ENCODE results near the gene PSTPIP1. TPM values are rescaled to one million over a fixed set of nuclear protein-coding genes. Genes with fewer than 3 reads are reported as not detected.
A peak's percentile ranks its signal among the peaks of the same experiment; 100 is the strongest.

The PSTPIP1 gene
- total RNA-seq, 2 experiments from 2014 or later, result 79.4 to 82.7 TPM

DNA sequence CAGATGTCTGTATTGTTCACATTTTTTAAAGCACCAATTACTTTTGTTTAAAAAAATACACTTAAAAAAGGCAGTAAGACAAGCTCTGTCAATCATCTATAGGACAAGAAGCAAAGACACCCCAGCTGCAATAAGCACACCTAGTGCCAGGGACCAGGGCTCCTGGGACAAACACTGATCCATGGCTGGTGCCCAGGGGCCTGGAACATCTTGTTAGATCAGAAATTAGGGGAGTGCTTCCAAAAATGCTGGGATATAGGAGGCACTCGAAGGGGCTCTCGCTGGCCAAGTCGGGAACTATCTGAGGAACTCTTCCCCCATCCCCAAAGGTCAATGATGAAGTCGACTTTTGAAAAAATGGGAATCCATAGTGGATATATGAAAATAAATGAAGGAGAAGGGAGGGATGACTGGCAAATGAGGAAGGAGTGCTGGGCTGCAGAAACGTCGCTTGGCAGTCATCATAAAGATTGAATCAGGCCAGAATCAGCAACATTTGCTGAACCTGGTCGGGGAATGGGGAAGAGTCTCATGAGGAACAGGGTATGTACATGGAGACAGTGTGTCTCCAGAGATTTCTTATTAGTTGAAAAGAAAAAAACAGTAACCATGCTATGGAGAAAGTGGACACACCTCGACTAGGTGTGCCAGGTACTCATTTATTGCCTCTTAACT is 47.5 kb downstream of the PSTPIP1 start:
- Histone ChIP-seq H3K27ac (ENCODE audit: low read depth in 1 of 2, low read length in 2 of 2) (no peak overlapping the region), H3K27me3 (ENCODE audit: control insufficient read depth in 1 of 2, insufficient read depth in 2 of 2, low read length in 2 of 2) (no peaks in the 10 kb centered on the region), H3K9me3 (ENCODE audit: control insufficient read depth in 1 of 2, insufficient read depth in 1 of 2, low read length in 2 of 2) (peaks cover 0 to 41% of the 10 kb centered on the region in 2 experiments), H3K4me1 (ENCODE audit: insufficient read depth, low read length) (no peaks in the 10 kb centered on the region), H3K36me3 (ENCODE audit: insufficient read depth, low read length) (peaks cover 22% of the 10 kb centered on the region), H3K4me3 (ENCODE audit: low read length) (no peak overlapping the region)
- ATAC-seq (ENCODE audit: poor library complexity) (no peak), DNase-seq (no peak)
- H3K36me3 Mint-ChIP-seq (ENCODE audit: low read depth), result peaks cover 56% of the 10 kb centered on the region
- H3K27me3 Mint-ChIP-seq, result no peaks in the 10 kb centered on the region
- ChIA-PET POLR2A (interaction anchor here (0.8 kb wide), 1 partner anchor 137 kb away, joined by 3 read pairs; the partner anchor contains the start of gene SCAPER), CTCF (no interaction called here)
- H3K27ac Mint-ChIP-seq, result no peak overlapping the region
- peaks cover 8% of the 10 kb centered on the region for H3K4me1 Mint-ChIP-seq (ENCODE audit: low read depth)
- TF ChIP-seq, protein P1, sequence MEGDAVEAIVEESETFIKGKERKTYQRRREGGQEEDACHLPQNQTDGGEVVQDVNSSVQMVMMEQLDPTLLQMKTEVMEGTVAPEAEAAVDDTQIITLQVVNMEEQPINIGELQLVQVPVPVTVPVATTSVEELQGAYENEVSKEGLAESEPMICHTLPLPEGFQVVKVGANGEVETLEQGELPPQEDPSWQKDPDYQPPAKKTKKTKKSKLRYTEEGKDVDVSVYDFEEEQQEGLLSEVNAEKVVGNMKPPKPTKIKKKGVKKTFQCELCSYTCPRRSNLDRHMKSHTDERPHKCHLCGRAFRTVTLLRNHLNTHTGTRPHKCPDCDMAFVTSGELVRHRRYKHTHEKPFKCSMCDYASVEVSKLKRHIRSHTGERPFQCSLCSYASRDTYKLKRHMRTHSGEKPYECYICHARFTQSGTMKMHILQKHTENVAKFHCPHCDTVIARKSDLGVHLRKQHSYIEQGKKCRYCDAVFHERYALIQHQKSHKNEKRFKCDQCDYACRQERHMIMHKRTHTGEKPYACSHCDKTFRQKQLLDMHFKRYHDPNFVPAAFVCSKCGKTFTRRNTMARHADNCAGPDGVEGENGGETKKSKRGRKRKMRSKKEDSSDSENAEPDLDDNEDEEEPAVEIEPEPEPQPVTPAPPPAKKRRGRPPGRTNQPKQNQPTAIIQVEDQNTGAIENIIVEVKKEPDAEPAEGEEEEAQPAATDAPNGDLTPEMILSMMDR (IDR thresholded peaks at IDR 0.05), result no peak
- H3K9me3 Mint-ChIP-seq, result no peaks in the 10 kb centered on the region
- H3K4me3 Mint-ChIP-seq, result no peak overlapping the region
- intact Hi-C loops (cut with DNase I, micrococcal nuclease), result no loop called here

DNA sequence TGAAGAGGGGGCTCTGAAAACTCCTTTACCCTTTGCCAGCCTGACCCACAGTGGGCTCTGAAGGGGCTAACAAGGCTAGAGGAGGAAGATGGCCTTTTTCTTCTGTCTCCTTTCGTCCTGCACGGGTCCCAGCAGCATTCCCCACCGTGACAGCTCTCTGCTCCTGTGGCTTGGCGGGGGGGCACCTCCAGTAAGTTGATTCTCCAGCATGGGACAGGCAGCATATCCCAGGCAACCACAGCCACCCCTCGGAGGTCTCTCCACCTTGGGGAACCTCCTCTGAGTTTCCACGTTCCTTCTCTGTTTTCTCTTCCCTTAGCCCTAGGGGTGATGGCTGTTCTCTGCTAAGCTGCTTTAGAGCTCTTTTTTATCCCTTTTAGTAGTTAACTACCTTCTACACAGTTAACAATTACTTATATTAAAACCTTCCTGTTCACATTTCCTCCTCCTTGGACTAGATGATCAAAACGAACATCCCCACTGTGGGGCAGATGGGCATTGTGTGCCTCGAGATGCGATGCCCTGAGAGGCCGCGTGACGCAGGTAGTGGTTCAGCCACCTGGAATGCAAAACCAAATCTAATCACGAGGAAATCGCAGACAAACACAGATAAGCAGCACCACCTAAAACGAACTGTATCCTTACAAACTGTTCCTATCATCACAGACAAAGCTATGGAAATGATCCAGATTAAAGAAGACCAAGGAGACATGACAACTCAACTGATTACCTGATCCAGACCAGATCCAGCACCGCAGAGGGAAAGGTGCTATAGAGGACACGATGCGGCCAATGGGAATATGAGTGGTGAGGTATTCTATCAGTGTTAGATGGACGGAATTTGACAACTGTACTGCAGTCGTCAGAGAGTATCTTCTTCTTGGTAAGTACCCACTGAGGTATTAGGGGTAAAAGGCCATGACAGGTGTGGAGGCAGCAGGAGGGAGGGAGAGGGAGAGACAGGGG is 48.3 kb downstream of the PSTPIP1 start:
- ATAC-seq (ENCODE audit: poor library complexity) (no peak), DNase-seq (peak in 1 of 14 experiments; percentile 1)
- CTCF ChIA-PET, result no interaction called here
- Histone ChIP-seq H3K27ac (ENCODE audit: low read depth in 1 of 2, low read length in 2 of 2) (no peak overlapping the region), H3K9me3 (ENCODE audit: control insufficient read depth in 1 of 2, insufficient read depth in 1 of 2, low read length in 2 of 2) (peaks cover 0 to 32% of the 10 kb centered on the region in 2 experiments), H3K4me3 (ENCODE audit: low read length) (no peak overlapping the region), H3K27me3 (ENCODE audit: control insufficient read depth in 1 of 2, insufficient read depth in 2 of 2, low read length in 2 of 2) (no peaks in the 10 kb centered on the region), H3K4me1 (ENCODE audit: insufficient read depth, low read length) (no peaks in the 10 kb centered on the region), H3K36me3 (ENCODE audit: insufficient read depth, low read length) (peaks cover 18% of the 10 kb centered on the region)
- Mint-ChIP-seq H3K27me3 (no peaks in the 10 kb centered on the region), H3K27ac (no peak overlapping the region), H3K36me3 (ENCODE audit: low read depth) (peaks cover 50% of the 10 kb centered on the region), H3K4me1 (ENCODE audit: low read depth) (peaks cover 8% of the 10 kb centered on the region), H3K4me3 (no peak overlapping the region), H3K9me3 (no peaks in the 10 kb centered on the region)
- POLR2A ChIA-PET, result no interaction called here
- intact Hi-C loops (cut with DNase I, micrococcal nuclease), result no loop called here
- TF ChIP-seq, protein P1 (IDR thresholded peaks at IDR 0.05), result no peak

DNA sequence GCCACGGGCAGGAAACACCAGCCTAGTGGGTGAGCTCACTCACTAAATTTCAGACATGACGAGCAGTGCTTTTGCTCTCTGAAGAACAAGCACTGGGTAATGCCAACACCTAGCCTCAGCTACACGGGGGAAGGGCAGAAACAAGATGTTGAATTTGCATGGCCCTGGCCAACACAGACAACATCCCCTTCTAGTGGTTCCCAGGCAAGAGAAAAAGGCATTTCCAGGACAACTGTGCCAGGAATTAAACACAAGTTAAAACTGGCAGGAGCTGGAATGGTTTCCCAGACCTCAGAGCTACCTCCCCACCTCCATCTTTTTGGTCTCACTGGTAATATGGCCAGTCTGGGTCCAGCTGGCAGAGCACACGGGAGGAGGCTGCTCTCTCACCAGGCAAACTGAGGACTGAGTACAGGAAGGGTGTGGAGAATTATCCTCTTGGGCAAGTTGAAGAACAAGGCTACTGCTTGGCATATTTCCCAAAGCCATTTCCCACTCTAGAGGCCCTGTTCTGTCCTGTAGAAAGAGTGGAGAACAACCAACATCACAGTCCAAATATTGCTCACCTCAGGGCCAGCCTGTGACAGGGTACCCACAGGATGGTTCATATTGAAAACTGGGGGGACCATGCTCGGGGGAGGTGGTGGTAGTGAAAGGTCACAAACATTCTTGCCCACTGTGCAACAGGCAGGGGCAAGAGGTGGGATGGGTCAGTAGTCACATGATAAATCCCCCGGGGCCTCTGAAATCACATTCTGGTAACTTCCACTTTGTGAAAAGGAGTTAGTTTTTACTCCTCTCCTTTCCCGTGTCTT is 49.5 kb downstream of the PSTPIP1 start:
- H3K4me3 ChIP-seq (ENCODE audit: low read length), result no peak overlapping the region
- H3K27ac ChIP-seq (ENCODE audit: low read depth in 1 of 2, low read length in 2 of 2), result no peak overlapping the region
- Mint-ChIP-seq H3K4me1 (ENCODE audit: low read depth) (no peaks in the 10 kb centered on the region), H3K4me3 (no peak overlapping the region), H3K27ac (peak overlapping the region; percentile 52), H3K27me3 (no peaks in the 10 kb centered on the region), H3K9me3 (no peaks in the 10 kb centered on the region), H3K36me3 (ENCODE audit: low read depth) (peaks cover 46% of the 10 kb centered on the region)
- peaks cover 0 to 21% of the 10 kb centered on the region in 2 experiments for H3K9me3 ChIP-seq (ENCODE audit: control insufficient read depth in 1 of 2, insufficient read depth in 1 of 2, low read length in 2 of 2)
- DNase-seq (peak in 1 of 14 experiments; percentile 1), ATAC-seq (ENCODE audit: poor library complexity) (no peak)
- intact Hi-C loops (cut with DNase I, micrococcal nuclease), result no loop called here
- TF ChIP-seq, protein P1 (IDR thresholded peaks at IDR 0.05), result no peak
- ChIA-PET POLR2A (no interaction called here), CTCF (interaction anchor here (1.9 kb wide), 1 partner anchor 9 kb away, joined by 7 read pairs; no protein-coding TSS in a partner anchor)
- H3K36me3 ChIP-seq (ENCODE audit: insufficient read depth, low read length), result peaks cover 18% of the 10 kb centered on the region
- H3K27me3 ChIP-seq (ENCODE audit: control insufficient read depth in 1 of 2, insufficient read depth in 2 of 2, low read length in 2 of 2), result no peaks in the 10 kb centered on the region
- H3K4me1 ChIP-seq (ENCODE audit: insufficient read depth, low read length), result no peaks in the 10 kb centered on the region

Data from CD4-positive, alpha-beta T cell (primary cell).